HL-60 (cell line): ENCODE data around the gene LRP1B.

Source experiments
- DNase-seq, 2 experiments: peaks; one replicate each; pipeline ENCODE4 v3.0.0-alpha.2; 2010 to 2020; ENCODE audit warnings: low read depth in 1 of 2, low spot score in 1 of 2
- H3K27ac ChIP-seq: fragments of 250-450 bp; sonication (Bioruptor Pico); replicated peaks from 2 replicates; pipeline ENCODE4 v1.5.1; 2020; ENCODE audit warnings: mild to moderate bottlenecking, moderate library complexity
- H3K27me3 ChIP-seq: fragments of 250-450 bp; sonication (Bioruptor Pico); 2 replicates; pipeline ENCODE4 v1.5.1; 2021; ENCODE audit warnings: mild to moderate bottlenecking, moderate library complexity; ENCODE audit not compliant: insufficient read depth, poor library complexity, severe bottlenecking
- H3K4me3 ChIP-seq: replicated peaks from 2 replicates; pipeline ENCODE4 v1.5.1; 2011; ENCODE audit warnings: mild to moderate bottlenecking, control low read depth, low read length; ENCODE audit not compliant: insufficient read depth
- GABPA ChIP-seq: IDR thresholded peaks from 2 replicates; pipeline ENCODE4 v1.6.1; 2012; ENCODE audit warnings: low read depth
- POLR2AphosphoS5 ChIP-seq: IDR thresholded peaks from 2 replicates; pipeline ENCODE4 v1.6.1; 2012; ENCODE audit warnings: low read depth
- SPI1 ChIP-seq: IDR thresholded peaks from 2 replicates; pipeline ENCODE4 v1.6.1; 2012; ENCODE audit warnings: low read depth, mild to moderate bottlenecking, borderline replicate concordance
- TF ChIP-seq, protein P1 (sequence below): IDR thresholded peaks from one replicate; pipeline ENCODE4 v1.5.1; 2011; ENCODE audit warnings: low read length, control low read depth, inconsistent platforms; ENCODE audit not compliant: insufficient read depth
- TF ChIP-seq, protein P2 (sequence below): IDR thresholded peaks from 2 replicates; pipeline ENCODE4 v1.6.1; 2012; ENCODE audit warnings: low read depth; ENCODE audit not compliant: insufficient replicate concordance

Gene LRP1B

DNA sequence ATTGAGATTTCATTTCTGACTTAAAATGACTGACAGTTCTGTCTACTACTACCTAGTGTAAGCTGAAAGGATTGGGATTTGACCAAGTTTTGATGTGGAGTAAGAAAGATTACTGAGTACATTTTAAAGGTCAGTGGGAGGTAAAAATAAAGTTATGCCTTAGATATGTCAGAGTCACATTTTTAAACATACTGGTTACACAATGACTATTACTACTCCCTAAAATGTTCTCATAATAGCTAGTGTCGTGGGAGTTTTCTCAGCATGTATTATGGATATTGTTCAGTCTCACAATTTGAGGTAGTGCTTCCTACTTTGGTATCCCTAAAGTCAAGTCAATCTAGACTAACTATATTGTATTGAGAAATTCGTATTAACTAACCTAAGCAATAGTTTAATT lies 1092.5 kb downstream of the LRP1B start:
- no peak for DNase-seq
- no peak overlapping the region for H3K27ac ChIP-seq
- TF ChIP-seq, protein P1, sequence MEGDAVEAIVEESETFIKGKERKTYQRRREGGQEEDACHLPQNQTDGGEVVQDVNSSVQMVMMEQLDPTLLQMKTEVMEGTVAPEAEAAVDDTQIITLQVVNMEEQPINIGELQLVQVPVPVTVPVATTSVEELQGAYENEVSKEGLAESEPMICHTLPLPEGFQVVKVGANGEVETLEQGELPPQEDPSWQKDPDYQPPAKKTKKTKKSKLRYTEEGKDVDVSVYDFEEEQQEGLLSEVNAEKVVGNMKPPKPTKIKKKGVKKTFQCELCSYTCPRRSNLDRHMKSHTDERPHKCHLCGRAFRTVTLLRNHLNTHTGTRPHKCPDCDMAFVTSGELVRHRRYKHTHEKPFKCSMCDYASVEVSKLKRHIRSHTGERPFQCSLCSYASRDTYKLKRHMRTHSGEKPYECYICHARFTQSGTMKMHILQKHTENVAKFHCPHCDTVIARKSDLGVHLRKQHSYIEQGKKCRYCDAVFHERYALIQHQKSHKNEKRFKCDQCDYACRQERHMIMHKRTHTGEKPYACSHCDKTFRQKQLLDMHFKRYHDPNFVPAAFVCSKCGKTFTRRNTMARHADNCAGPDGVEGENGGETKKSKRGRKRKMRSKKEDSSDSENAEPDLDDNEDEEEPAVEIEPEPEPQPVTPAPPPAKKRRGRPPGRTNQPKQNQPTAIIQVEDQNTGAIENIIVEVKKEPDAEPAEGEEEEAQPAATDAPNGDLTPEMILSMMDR, result no peak
- TF ChIP-seq GABPA, result no peak
- TF ChIP-seq, protein P2, sequence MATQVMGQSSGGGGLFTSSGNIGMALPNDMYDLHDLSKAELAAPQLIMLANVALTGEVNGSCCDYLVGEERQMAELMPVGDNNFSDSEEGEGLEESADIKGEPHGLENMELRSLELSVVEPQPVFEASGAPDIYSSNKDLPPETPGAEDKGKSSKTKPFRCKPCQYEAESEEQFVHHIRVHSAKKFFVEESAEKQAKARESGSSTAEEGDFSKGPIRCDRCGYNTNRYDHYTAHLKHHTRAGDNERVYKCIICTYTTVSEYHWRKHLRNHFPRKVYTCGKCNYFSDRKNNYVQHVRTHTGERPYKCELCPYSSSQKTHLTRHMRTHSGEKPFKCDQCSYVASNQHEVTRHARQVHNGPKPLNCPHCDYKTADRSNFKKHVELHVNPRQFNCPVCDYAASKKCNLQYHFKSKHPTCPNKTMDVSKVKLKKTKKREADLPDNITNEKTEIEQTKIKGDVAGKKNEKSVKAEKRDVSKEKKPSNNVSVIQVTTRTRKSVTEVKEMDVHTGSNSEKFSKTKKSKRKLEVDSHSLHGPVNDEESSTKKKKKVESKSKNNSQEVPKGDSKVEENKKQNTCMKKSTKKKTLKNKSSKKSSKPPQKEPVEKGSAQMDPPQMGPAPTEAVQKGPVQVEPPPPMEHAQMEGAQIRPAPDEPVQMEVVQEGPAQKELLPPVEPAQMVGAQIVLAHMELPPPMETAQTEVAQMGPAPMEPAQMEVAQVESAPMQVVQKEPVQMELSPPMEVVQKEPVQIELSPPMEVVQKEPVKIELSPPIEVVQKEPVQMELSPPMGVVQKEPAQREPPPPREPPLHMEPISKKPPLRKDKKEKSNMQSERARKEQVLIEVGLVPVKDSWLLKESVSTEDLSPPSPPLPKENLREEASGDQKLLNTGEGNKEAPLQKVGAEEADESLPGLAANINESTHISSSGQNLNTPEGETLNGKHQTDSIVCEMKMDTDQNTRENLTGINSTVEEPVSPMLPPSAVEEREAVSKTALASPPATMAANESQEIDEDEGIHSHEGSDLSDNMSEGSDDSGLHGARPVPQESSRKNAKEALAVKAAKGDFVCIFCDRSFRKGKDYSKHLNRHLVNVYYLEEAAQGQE, result no peak
- no peak for TF ChIP-seq POLR2AphosphoS5
- no peak for TF ChIP-seq SPI1
- H3K4me3 ChIP-seq, result no peak overlapping the region
- H3K27me3 ChIP-seq, result no peaks in the 10 kb centered on the region

DNA sequence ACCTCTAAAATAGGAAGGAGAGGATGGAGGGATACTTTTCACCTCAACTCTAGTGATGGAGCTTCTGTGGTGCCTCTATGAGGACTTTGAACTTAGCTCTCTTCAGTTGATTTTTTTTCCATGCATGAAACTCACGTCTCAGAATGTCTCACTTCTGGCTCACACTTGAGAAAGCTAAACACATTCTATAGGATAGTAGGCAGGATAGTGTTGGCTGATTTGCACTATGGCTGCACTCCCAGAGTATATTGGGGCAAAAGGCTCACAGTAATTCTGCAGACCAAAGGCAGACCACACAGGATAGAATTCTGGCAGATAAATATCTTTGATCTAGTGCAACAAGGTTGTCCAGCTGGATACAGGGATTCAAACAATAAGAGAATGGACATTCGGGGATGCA lies 1093.5 kb downstream of the LRP1B start:
- TF ChIP-seq SPI1 (no peak), GABPA (no peak)
- TF ChIP-seq, protein P1, result no peak
- Histone ChIP-seq H3K4me3 (no peak overlapping the region), H3K27ac (no peak overlapping the region), H3K27me3 (no peaks in the 10 kb centered on the region)
- DNase-seq, result no peak

DNA sequence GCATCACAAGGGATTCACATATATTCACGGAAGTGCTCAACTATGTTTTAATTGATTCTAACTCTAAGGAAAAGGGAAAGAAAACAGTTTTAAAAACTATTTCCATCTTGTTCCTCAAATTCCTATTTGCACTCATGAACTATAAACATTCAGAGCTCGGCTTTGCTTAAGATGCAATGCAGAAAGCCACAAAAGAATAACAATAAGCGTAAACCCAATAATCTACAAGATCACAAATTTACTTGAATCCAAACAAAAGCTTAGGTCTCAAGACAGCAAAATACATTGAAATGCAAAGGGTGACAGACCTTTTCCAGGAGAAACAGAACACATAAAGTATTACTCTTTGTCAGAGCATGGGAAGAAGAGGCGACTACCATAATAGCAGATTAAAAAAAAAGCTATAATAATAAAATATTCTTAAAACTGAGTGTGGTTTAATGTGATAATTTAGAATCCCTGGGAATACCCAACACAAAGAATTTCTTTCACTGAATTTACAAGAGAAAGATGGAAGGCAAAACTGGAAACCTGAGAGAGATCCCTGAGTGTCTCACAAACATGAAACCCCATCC lies 1094.9 kb downstream of the LRP1B start:
- no peak for DNase-seq
- Histone ChIP-seq H3K4me3 (no peak overlapping the region), H3K27ac (no peak overlapping the region), H3K27me3 (no peaks in the 10 kb centered on the region)
- TF ChIP-seq SPI1, result no peak
- no peak for TF ChIP-seq GABPA
- TF ChIP-seq POLR2AphosphoS5, result no peak
- TF ChIP-seq, protein P2, result no peak
- TF ChIP-seq, protein P1, result no peak

DNA sequence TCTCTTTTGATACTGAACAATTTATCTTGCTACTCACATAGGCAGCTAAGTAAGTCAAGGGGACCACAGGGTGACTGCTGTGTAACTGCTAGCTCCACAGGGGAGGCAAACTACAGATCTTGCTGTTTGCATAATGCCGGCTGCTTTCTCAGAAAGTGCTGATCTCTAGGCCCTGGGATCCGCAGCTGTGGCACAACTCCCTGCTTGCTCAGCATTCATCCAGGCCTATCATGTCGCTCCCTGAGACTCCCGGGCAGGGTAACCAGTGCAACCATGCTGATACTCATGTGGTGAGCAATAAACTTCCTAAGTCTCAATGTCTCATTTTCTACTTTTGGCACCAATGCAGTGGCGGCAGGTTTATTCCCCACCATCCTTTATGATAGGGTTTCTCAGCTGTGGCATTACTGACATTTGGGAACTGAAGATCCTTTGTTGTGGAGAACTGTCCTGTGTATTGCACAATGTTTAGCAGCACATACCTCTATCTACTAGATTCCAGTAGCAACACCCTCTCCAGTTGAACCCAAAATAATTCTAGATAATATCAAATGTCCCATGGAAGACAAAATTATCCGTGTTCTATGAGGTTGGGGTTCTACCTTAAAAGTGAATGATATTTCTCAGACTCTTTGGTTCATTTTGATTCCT lies 1101.3 kb downstream of the LRP1B start:
- no peak for DNase-seq
- Histone ChIP-seq H3K27me3 (no peaks in the 10 kb centered on the region), H3K4me3 (no peak overlapping the region), H3K27ac (no peak overlapping the region)
- TF ChIP-seq, protein P1, result no peak
- no peak for TF ChIP-seq POLR2AphosphoS5
- TF ChIP-seq, protein P2, result no peak
- TF ChIP-seq SPI1, result no peak
- no peak for TF ChIP-seq GABPA
